ENCODE results near the gene UROS.

Gene UROS

GRCh38 chr10:125775491-125776106 is 47.5 kb downstream of the UROS start, which contains the start of gene MMP21:
Gene MMP21, minus strand, starts transcription at chr10:125775821. Its CDS starts 0 bp downstream, at chr10:125775821.
- Histone ChIP-seq H3K4me1 (ENCODE audit: control insufficient read depth, insufficient read depth, low read length) (no peaks in the 10 kb centered on the region), H3K9me3 (ENCODE audit: control insufficient read depth, insufficient read depth, low read depth, low read length) (no peaks in the 10 kb centered on the region), H3K36me3 (ENCODE audit: control insufficient read depth in 2 of 2, insufficient read depth in 1 of 2, low read length in 2 of 2) (no peaks in the 10 kb centered on the region), H3K27ac (ENCODE audit: extremely low read depth, low read depth, low read length) (no peak within 1 kb of the TSS), H3K4me3 (ENCODE audit: low read depth, low read length) (no peak within 1 kb of the TSS)
- TF ChIP-seq, protein P1, sequence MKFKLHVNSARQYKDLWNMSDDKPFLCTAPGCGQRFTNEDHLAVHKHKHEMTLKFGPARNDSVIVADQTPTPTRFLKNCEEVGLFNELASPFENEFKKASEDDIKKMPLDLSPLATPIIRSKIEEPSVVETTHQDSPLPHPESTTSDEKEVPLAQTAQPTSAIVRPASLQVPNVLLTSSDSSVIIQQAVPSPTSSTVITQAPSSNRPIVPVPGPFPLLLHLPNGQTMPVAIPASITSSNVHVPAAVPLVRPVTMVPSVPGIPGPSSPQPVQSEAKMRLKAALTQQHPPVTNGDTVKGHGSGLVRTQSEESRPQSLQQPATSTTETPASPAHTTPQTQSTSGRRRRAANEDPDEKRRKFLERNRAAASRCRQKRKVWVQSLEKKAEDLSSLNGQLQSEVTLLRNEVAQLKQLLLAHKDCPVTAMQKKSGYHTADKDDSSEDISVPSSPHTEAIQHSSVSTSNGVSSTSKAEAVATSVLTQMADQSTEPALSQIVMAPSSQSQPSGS (tag by site-specific recombination; IDR thresholded peaks at IDR 0.05; ENCODE audit: low read depth), result no peak
- no peak for TF ChIP-seq ZNF311 (tag by site-specific recombination; IDR thresholded peaks at IDR 0.05; ENCODE audit: borderline replicate concordance)
- no peak for TF ChIP-seq SP2 (tag by site-specific recombination; IDR thresholded peaks at IDR 0.05)
- no peak for TF ChIP-seq ZSCAN30 (tag by site-specific recombination; IDR thresholded peaks at IDR 0.05)
- ChIA-PET CTCF (interaction anchor here (0.7 kb wide), 1 partner anchor 433 kb away, joined by 3 read pairs; no protein-coding TSS in a partner anchor), POLR2A (no interaction called here)

DNA sequence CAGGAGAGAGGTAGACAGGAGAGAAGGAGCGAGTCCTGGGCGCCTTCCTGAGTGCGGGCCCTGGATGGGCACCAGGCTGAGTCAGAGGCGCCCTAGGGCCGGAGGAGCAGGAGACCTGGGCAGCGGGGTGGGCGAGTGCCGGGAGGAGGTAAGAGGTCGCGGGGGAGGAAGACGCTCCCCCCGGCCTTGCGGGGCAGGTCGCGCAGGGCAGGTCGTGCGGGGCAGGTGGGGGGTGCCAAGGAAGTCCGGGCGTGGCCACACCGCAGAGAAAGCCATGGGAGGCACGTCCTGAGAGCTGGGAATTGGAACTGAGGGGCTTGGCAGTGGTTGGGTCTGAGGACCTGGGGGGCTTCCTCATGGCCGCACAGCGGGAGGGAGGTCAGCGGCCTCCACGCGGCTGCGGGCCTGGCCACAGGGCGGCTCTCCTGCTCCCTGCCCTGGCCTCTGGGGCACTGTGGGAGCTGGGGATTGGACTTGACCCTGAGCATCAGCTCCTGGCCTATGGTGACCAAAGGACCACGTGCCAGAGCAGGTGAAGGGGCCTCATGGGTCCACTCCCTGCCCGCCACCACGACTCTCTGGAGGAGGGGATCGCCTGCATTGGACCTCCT is 48.4 kb downstream of the UROS start:
- H3K4me1 ChIP-seq (ENCODE audit: control insufficient read depth, insufficient read depth, low read length), result no peaks in the 10 kb centered on the region
- no peak overlapping the region for H3K27ac ChIP-seq (ENCODE audit: extremely low read depth, low read depth, low read length)
- H3K4me3 ChIP-seq (ENCODE audit: low read depth, low read length), result no peak overlapping the region
- no peaks in the 10 kb centered on the region for H3K9me3 ChIP-seq (ENCODE audit: control insufficient read depth, insufficient read depth, low read depth, low read length)
- H3K36me3 ChIP-seq (ENCODE audit: control insufficient read depth in 2 of 2, insufficient read depth in 1 of 2, low read length in 2 of 2), result no peaks in the 10 kb centered on the region
- TF ChIP-seq, protein P2, sequence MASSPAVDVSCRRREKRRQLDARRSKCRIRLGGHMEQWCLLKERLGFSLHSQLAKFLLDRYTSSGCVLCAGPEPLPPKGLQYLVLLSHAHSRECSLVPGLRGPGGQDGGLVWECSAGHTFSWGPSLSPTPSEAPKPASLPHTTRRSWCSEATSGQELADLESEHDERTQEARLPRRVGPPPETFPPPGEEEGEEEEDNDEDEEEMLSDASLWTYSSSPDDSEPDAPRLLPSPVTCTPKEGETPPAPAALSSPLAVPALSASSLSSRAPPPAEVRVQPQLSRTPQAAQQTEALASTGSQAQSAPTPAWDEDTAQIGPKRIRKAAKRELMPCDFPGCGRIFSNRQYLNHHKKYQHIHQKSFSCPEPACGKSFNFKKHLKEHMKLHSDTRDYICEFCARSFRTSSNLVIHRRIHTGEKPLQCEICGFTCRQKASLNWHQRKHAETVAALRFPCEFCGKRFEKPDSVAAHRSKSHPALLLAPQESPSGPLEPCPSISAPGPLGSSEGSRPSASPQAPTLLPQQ (tag by site-specific recombination; IDR thresholded peaks at IDR 0.05), result no peak
- no peak for TF ChIP-seq BCL11A (tag by site-specific recombination; IDR thresholded peaks at IDR 0.05; ENCODE audit: low read depth)
- no peak for TF ChIP-seq ZSCAN18 (tag by site-specific recombination; IDR thresholded peaks at IDR 0.05)
- no peak for TF ChIP-seq ZSCAN4 (tag by site-specific recombination; IDR thresholded peaks at IDR 0.05)
- no peak for TF ChIP-seq REST (tag by site-specific recombination; IDR thresholded peaks at IDR 0.05)
- TF ChIP-seq ZNF140 (tag by site-specific recombination; IDR thresholded peaks at IDR 0.05), result no peak
- TF ChIP-seq ZFHX2 (tag by site-specific recombination; conservative IDR thresholded peaks at IDR 0.05), result no peak
- TF ChIP-seq ZNF423 (tag by site-specific recombination; IDR thresholded peaks at IDR 0.05), result no peak
- TF ChIP-seq ZNF580 (tag by site-specific recombination; IDR thresholded peaks at IDR 0.05), result no peak
- TF ChIP-seq ZBTB7A (tag by site-specific recombination; IDR thresholded peaks at IDR 0.05; ENCODE audit: low read depth), result no peak
- TF ChIP-seq ZNF302 (tag by site-specific recombination; IDR thresholded peaks at IDR 0.05; ENCODE audit: low read depth), result no peak
- no peak for TF ChIP-seq EGR2 (tag by site-specific recombination; IDR thresholded peaks at IDR 0.05; ENCODE audit: low read depth)
- TF ChIP-seq ZBTB10 (tag by site-specific recombination; IDR thresholded peaks at IDR 0.05), result no peak
- no peak for TF ChIP-seq ZSCAN23 (tag by site-specific recombination; IDR thresholded peaks at IDR 0.05)
- POLR2A ChIA-PET, result no interaction called here
- CTCF ChIA-PET, result no interaction called here
